ENCODE data around the gene DNM3. TPM values are rescaled to one million over a fixed set of nuclear protein-coding genes. Genes with fewer than 3 reads are reported as not detected.

The DNM3 gene
- total and polyA plus RNA-seq, 9 donors, result 3.1 to 6.5 (median 4.4) TPM

DNA sequence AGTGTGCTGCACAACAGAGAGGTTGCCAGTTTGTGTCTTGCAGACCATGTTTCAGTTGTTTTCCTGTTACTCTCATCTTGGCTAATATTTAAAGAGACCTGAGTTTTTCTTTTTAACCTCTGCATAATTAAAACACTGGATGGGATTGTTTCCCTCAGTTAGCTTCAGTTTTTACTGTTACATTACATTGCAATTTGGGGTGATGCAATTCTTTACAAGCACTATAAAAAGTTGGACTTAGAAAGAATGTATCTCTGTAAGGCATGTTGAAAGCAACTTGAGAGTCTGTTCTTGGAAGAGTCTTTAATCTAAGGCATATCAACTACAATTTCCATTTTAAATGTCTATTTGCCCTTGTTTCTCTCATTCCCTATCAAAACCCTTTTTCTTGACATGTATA, 99.1 kb downstream of the DNM3 start:
- no peak for DNase-seq
- no peaks in the 10 kb centered on the region for H3K9me3 ChIP-seq
- H3K4me3 ChIP-seq, result no peak overlapping the region
- no peak for TF ChIP-seq EP300 (IDR thresholded peaks at IDR 0.05)
- intact Hi-C loops (cut with DNase I), result no loop called here
- H3K27me3 ChIP-seq, result no peaks in the 10 kb centered on the region
- H3K36me3 ChIP-seq, result no peaks in the 10 kb centered on the region
- H3K27ac ChIP-seq, result no peak overlapping the region
- no peaks in the 10 kb centered on the region for H3K4me1 ChIP-seq (ENCODE audit: insufficient read depth)

DNA sequence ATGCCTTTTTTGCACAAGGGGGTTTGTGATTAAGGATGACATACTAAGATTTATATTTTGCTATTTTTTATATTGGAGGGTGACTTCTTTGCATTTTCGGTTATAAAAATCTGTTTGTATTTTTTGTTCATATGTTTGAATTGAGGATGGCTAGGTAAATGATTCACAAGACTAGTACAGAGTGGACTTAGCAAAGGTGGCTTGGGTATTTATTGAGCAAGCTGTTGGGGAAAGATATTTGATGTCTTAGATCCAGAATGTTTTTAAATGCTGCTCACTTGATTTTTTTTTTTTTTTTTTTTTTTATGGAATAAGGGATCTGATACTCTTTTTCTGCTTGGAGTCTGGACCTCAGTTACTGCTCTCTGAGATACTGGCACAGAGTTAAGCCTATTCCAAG, 100.6 kb downstream of the DNM3 start:
- TF ChIP-seq EP300 (IDR thresholded peaks at IDR 0.05) (no peak), POLR2A (IDR thresholded peaks at IDR 0.05) (no peak), CTCF (IDR thresholded peaks at IDR 0.05) (no peak)
- DNase-seq, result no peak
- H3K4me1 ChIP-seq (ENCODE audit: insufficient read depth), result no peaks in the 10 kb centered on the region
- H3K27ac ChIP-seq, result no peak overlapping the region
- H3K27me3 ChIP-seq, result no peaks in the 10 kb centered on the region
- no peaks in the 10 kb centered on the region for H3K9me3 ChIP-seq
- WGBS, 3 donors, result 89 to 98% (median 96%) methylated on average over 1 of the region's 1 CpG
- intact Hi-C loops (cut with DNase I), result no loop called here
- H3K36me3 ChIP-seq, result no peaks in the 10 kb centered on the region
- no peak overlapping the region for H3K4me3 ChIP-seq

DNA sequence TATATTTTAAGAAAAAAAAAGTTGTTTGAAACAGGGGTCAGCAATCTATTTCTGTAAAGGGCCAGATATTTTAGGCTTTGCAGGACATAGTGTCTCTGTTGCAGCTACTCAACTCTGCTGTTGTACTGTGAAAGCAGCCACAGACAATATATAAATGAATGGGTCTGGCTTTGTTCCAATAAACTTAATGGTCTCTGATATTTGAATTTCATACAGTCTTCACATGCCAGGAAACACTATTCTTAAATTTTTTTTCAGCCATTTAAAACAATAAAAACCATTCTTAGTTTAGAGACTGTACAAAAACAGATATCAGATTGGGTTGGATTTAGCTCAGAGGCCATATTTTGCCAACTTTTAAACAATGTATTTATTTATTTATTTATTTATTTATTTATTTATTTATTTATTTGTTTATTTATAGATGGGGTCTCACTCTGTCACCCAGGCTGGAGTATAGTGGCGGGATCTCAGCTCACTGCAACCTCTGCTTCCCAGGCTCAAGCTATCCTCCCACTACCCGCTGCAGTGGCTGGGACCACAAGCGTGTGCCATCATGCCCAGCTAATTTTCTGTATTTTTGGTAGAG, 102.8 kb downstream of the DNM3 start:
- intact Hi-C loops (cut with DNase I), result no loop called here
- Histone ChIP-seq H3K9me3 (no peaks in the 10 kb centered on the region), H3K27me3 (no peaks in the 10 kb centered on the region), H3K27ac (no peak overlapping the region), H3K4me3 (no peak overlapping the region), H3K4me1 (ENCODE audit: insufficient read depth) (no peaks in the 10 kb centered on the region), H3K36me3 (no peaks in the 10 kb centered on the region)
- TF ChIP-seq EP300 (IDR thresholded peaks at IDR 0.05) (no peak), POLR2A (IDR thresholded peaks at IDR 0.05) (no peak)
- 96% methylated on average over 3 of the region's 3 CpGs for WGBS, 3 donors
- DNase-seq, result no peak

- no peaks in the 10 kb centered on the region for H3K36me3 ChIP-seq
- WGBS, 3 donors, result 0 to 17% (median 2%) methylated on average over 1 of the region's 1 CpG
- H3K27ac ChIP-seq, result no peak overlapping the region
- TF ChIP-seq EP300 (IDR thresholded peaks at IDR 0.05) (no peak), CTCF (IDR thresholded peaks at IDR 0.05) (no peak), POLR2A (IDR thresholded peaks at IDR 0.05) (no peak)
- no peaks in the 10 kb centered on the region for H3K27me3 ChIP-seq
- intact Hi-C loops (cut with DNase I), result no loop called here
- no peak overlapping the region for H3K4me3 ChIP-seq
- H3K4me1 ChIP-seq (ENCODE audit: insufficient read depth), result no peaks in the 10 kb centered on the region
- no peaks in the 10 kb centered on the region for H3K9me3 ChIP-seq
- no peak for DNase-seq
Measured at GRCh38 chr1:171948511-171948910, 107.2 kb downstream of the DNM3 start.

GRCh38 chr1:171949316-171949715, 108.0 kb downstream of the DNM3 start:
- H3K4me3 ChIP-seq, result no peak overlapping the region
- no peaks in the 10 kb centered on the region for H3K4me1 ChIP-seq (ENCODE audit: insufficient read depth)
- H3K27me3 ChIP-seq, result no peaks in the 10 kb centered on the region
- no peaks in the 10 kb centered on the region for H3K36me3 ChIP-seq
- DNase-seq, result no peak
- WGBS, 3 donors, result 94 to 96% (median 94%) methylated on average over 2 of the region's 2 CpGs
- H3K9me3 ChIP-seq, result no peaks in the 10 kb centered on the region
- intact Hi-C loops (cut with DNase I), result no loop called here
- no peak for TF ChIP-seq CTCF (IDR thresholded peaks at IDR 0.05)
- TF ChIP-seq EP300 (IDR thresholded peaks at IDR 0.05), result no peak
- H3K27ac ChIP-seq, result no peak overlapping the region
